ENCODE measurements around the gene PRKN. TPM values are rescaled to one million over a fixed set of nuclear protein-coding genes. Genes with fewer than 3 reads are reported as not detected.

Gene PRKN
- total RNA-seq, 1 donor from 2014 or later = 5.7 TPM

DNA sequence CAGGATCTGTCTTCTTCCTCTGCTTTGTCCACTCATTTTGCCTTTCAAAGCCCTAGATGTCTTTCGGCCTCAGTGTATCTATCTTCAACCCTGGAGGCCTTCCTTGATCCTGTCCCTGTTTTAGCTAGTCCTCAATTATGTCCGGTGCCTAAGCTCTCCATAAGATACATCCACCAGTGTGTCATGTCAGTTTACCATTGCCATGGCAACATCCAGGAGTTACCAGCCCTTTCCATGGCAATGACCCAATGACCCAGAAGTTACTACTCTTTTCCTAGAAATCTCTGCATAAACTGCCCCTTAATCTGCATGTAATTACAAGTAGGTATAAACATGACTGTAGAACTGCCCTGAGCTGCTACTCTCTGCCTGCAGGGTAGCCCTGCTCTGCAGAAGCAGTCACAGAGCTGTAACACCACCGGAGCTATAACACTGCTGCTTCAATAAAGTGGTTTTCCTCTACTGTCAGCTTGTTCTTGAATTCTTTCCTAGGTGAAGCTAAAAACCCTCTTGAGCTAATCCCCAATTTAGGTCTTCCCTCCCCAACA lies 741.6 kb downstream of the PRKN start:
- H3K27ac Mint-ChIP-seq (ENCODE audit: unreplicated experiment) = no peak overlapping the region

DNA sequence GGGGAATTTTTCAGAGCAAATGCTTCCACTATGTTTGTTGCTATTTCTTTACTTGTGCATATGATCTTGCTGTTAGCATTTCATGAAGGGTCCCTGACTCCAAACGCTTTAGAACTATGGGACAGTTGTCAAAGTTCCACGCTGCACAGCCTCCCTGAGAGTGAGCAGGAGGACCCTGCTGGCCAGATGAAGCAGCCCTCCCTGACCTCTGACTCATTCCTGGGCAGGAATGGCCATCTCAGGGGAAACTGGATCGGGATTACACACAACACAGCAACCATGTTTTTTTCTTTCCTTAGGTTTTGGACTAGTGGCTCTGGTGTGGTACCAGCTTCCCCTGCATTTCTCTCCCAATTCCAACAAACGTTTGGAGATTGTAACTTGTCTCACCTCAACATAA lies 742.9 kb downstream of the PRKN start:
- TF ChIP-seq, protein P1, sequence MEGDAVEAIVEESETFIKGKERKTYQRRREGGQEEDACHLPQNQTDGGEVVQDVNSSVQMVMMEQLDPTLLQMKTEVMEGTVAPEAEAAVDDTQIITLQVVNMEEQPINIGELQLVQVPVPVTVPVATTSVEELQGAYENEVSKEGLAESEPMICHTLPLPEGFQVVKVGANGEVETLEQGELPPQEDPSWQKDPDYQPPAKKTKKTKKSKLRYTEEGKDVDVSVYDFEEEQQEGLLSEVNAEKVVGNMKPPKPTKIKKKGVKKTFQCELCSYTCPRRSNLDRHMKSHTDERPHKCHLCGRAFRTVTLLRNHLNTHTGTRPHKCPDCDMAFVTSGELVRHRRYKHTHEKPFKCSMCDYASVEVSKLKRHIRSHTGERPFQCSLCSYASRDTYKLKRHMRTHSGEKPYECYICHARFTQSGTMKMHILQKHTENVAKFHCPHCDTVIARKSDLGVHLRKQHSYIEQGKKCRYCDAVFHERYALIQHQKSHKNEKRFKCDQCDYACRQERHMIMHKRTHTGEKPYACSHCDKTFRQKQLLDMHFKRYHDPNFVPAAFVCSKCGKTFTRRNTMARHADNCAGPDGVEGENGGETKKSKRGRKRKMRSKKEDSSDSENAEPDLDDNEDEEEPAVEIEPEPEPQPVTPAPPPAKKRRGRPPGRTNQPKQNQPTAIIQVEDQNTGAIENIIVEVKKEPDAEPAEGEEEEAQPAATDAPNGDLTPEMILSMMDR (IDR thresholded peaks at IDR 0.05) = no peak
- H3K27me3 Mint-ChIP-seq (ENCODE audit: low read depth) = no peaks in the 10 kb centered on the region
- no peak overlapping the region for H3K27ac Mint-ChIP-seq (ENCODE audit: unreplicated experiment)
- no peak overlapping the region for H3K4me3 Mint-ChIP-seq (ENCODE audit: unreplicated experiment)
- H3K36me3 Mint-ChIP-seq (ENCODE audit: low read depth) = no peaks in the 10 kb centered on the region
- no peak for DNase-seq (ENCODE audit: low spot score)
- H3K4me1 Mint-ChIP-seq (ENCODE audit: low read depth) = no peaks in the 10 kb centered on the region
- H3K9me3 Mint-ChIP-seq (ENCODE audit: low read depth) = peaks cover 3% of the 10 kb centered on the region

More for the DNA sequence above, 741.6 kb downstream of the PRKN start:
- Mint-ChIP-seq H3K27me3 (ENCODE audit: low read depth) (no peaks in the 10 kb centered on the region), H3K4me3 (ENCODE audit: unreplicated experiment) (no peak overlapping the region), H3K9me3 (ENCODE audit: low read depth) (peaks cover 12% of the 10 kb centered on the region), H3K4me1 (ENCODE audit: low read depth) (no peaks in the 10 kb centered on the region), H3K36me3 (ENCODE audit: low read depth) (peaks cover 4% of the 10 kb centered on the region)
- TF ChIP-seq, protein P1 (IDR thresholded peaks at IDR 0.05) = no peak
- DNase-seq (ENCODE audit: low spot score) = no peak

DNA sequence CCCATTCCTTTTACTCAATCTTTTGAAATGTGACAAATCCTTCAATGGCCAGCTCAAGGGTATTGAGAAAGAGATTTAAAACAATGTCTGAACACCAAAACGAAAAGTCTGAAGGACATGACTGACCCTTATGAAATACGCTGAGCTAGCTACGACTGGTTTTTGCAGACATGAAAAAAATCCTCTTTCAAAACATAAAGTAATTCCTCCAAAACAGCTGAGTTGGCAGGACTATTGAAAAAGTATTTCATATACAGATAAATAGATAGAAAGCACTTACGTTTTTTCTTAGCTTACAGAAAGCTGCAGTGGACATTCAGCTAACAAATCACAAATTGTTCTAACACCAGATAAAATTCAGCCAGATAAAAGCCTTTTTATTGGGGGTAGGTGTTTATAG lies 751.0 kb downstream of the PRKN start:
- Mint-ChIP-seq H3K27ac (ENCODE audit: unreplicated experiment) (no peak overlapping the region), H3K4me1 (ENCODE audit: low read depth) (peaks cover 10% of the 10 kb centered on the region), H3K9me3 (ENCODE audit: low read depth) (peaks cover 5% of the 10 kb centered on the region), H3K36me3 (ENCODE audit: low read depth) (no peaks in the 10 kb centered on the region), H3K27me3 (ENCODE audit: low read depth) (no peaks in the 10 kb centered on the region), H3K4me3 (ENCODE audit: unreplicated experiment) (no peak overlapping the region)
- TF ChIP-seq, protein P1 (IDR thresholded peaks at IDR 0.05) = no peak
- no peak for DNase-seq (ENCODE audit: low spot score)

DNA sequence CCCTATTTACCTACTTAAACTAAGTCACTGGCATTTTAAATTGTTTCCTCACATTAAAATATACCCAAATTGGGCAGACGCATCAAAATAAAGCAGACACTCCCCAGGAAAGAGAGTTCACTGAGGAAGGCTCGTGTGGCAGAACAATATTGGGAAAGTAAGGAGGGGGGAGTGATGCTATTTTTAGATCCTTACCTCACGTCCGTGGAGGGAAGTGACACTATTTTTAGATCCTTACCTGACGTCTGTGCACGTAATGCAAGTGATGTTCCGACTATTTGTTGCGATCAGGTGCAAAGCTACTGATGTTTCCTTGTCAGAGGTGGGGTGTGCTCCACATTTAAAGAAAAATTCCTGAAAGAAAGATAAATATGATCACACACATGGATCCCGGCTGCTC lies 754.5 kb downstream of the PRKN start:
- Mint-ChIP-seq H3K4me1 (ENCODE audit: low read depth) (peaks cover 10% of the 10 kb centered on the region), H3K27ac (ENCODE audit: unreplicated experiment) (no peak overlapping the region), H3K9me3 (ENCODE audit: low read depth) (peaks cover 5% of the 10 kb centered on the region), H3K4me3 (ENCODE audit: unreplicated experiment) (no peak overlapping the region), H3K27me3 (ENCODE audit: low read depth) (no peaks in the 10 kb centered on the region), H3K36me3 (ENCODE audit: low read depth) (no peaks in the 10 kb centered on the region)
- no peak for DNase-seq (ENCODE audit: low spot score)
- TF ChIP-seq, protein P1 (IDR thresholded peaks at IDR 0.05) = no peak

DNA sequence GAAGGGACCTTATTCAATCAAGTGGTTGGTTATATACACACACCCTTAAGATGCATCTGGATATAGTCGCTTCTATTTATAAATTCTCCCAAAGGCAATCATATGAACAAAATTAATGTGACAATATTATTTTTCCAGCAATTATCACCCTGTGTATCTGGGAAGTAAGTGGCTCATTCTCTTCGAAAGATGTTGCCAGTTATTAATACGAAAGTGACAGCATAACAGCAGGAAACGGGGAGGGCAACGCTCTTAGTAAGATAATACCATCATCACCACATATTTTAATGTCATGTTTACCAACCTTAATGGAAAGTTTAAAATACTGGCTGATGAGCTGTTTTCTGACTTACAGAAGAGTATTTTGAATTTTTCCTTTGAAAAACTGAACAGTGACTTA lies 756.5 kb downstream of the PRKN start:
- Mint-ChIP-seq H3K36me3 (ENCODE audit: low read depth) (no peaks in the 10 kb centered on the region), H3K9me3 (ENCODE audit: low read depth) (no peaks in the 10 kb centered on the region), H3K4me3 (ENCODE audit: unreplicated experiment) (no peak overlapping the region), H3K27ac (ENCODE audit: unreplicated experiment) (no peak overlapping the region), H3K4me1 (ENCODE audit: low read depth) (peaks cover 6% of the 10 kb centered on the region), H3K27me3 (ENCODE audit: low read depth) (no peaks in the 10 kb centered on the region)
- TF ChIP-seq, protein P1 (IDR thresholded peaks at IDR 0.05) = no peak
- no peak for DNase-seq (ENCODE audit: low spot score)
